Choroid plexus epithelial cell (primary cell): ENCODE measurements around the gene PKP2.

Source experiments
- DNase-seq: peaks from one replicate; pipeline ENCODE4 v3.0.0-alpha.2; 2010; ENCODE audit warnings: low read depth
- H3K4me3 ChIP-seq: 2 replicates; pipeline ENCODE4 v1.5.1; 2011; ENCODE audit warnings: low read depth, mild to moderate bottlenecking, control low read depth, low read length, moderate library complexity
- TF ChIP-seq, protein P1 (sequence below): conservative IDR thresholded peaks from 2 replicates; pipeline ENCODE4 v1.5.1; 2011; ENCODE audit warnings: low read depth, mild to moderate bottlenecking, control low read depth, inconsistent platforms, low read length, moderate library complexity

Gene PKP2

DNA sequence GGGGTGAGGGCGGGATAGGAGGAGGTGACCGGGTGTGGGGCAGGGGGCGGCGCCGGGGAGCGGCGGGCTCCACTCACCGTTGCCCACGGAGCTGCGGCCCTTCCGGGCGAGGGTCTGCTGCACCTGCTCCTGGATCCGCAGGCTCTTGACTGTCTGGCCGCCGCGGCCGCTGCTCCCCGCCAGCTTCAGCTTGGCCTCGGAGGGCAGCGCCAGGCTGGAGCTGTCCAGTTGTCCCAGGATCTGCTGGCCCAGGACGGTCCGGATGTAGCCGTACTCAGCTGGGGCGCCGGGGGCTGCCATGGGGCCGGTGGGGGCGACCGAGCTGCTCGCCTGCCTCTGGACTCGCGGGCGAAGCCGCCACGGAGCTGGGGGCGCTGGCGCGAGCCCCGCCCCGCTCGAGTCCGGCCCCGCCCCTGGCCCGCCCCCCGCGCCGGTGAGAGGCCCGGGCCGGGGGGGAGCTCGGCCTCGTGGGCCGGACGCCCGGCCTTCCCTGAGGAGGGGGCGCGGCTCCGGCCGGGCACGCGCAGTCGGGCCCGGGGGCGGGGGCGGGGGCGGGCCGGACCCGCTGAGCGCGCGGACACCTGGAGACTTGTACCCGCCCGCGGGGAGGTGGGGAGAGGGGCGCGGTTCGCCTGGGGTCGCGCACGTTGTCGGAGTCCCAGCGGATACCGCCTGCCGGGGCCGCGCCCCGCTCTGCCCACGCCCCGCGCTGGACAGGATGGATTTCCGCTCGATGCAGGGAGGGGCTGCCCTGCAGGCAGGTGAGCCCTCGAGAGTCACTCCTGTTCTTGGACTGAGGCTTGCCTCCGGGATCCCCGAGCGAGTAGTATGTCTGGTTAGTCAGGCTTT, at the start of gene PKP2:
Gene PKP2 (minus strand): TSS at position 346 of the 849 bp plus-strand sequence. CDS start 46 bp downstream, at position 300.
- H3K4me3 ChIP-seq: peak within 1 kb of the TSS; percentile 76
- TF ChIP-seq, protein P1, sequence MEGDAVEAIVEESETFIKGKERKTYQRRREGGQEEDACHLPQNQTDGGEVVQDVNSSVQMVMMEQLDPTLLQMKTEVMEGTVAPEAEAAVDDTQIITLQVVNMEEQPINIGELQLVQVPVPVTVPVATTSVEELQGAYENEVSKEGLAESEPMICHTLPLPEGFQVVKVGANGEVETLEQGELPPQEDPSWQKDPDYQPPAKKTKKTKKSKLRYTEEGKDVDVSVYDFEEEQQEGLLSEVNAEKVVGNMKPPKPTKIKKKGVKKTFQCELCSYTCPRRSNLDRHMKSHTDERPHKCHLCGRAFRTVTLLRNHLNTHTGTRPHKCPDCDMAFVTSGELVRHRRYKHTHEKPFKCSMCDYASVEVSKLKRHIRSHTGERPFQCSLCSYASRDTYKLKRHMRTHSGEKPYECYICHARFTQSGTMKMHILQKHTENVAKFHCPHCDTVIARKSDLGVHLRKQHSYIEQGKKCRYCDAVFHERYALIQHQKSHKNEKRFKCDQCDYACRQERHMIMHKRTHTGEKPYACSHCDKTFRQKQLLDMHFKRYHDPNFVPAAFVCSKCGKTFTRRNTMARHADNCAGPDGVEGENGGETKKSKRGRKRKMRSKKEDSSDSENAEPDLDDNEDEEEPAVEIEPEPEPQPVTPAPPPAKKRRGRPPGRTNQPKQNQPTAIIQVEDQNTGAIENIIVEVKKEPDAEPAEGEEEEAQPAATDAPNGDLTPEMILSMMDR: no peak
- peak; percentile 59 for DNase-seq

DNA sequence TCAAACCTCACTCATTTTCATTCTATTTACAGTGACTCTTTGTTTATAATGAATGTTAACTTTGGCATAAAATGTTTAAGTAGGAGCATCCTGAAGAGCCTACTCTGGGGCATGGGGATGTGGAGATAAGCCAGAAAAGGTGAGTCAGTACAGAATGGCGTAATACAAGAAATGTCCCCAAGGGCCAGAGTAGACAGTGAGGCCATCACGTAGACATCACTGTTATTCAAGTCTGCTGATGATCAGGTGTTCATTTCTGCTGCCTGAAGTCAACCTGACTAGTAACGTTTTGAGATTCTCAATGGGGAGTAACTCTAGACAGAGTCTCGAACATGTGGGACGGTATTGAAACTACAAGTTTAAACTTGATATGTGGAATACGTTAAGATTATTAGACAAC, 47.6 kb upstream of the PKP2 start:
- no peak for DNase-seq
- no peak overlapping the region for H3K4me3 ChIP-seq
- TF ChIP-seq, protein P1: no peak

DNA sequence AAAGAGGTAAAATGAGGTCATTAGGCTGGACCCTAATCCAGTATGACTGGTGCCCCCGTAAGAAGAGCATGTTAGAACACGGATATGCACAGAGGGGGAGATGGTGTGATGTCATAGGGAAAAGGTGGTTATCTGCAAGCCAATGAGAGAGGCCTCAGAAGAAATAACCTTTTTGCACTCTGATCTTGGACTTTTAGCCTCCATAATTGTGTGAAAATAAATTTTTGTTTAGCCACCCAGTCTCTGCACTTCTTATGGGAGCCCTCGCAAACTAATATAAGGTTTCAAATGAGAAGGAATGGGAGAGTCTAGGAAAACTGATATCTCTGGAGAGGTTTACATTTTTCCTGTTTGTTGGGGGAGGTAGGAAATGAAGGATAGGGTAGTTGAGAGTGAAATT, 43.2 kb upstream of the PKP2 start:
- TF ChIP-seq, protein P1: no peak
- H3K4me3 ChIP-seq: no peak overlapping the region
- no peak for DNase-seq

DNA sequence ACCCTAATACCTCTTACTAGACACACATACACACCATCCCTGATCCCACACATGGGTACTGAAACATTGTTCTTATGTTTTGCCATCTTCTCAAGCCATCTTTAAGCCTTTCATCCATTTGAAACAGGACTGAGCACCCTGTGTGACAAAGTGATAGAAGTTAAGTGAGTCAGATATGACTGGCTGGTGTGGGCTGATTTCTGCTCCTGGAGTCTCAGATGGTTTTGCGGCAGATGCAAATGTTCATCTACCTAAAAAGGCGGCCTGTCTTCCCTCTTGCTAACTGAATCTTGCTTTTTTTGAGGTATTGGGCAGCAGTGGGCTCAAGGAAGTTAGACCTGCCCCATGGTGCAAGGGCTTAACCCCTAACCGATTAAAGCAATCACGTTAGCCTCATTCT, 30.4 kb upstream of the PKP2 start:
- DNase-seq: peak; percentile 4
- no peak overlapping the region for H3K4me3 ChIP-seq
- TF ChIP-seq, protein P1: no peak

DNA sequence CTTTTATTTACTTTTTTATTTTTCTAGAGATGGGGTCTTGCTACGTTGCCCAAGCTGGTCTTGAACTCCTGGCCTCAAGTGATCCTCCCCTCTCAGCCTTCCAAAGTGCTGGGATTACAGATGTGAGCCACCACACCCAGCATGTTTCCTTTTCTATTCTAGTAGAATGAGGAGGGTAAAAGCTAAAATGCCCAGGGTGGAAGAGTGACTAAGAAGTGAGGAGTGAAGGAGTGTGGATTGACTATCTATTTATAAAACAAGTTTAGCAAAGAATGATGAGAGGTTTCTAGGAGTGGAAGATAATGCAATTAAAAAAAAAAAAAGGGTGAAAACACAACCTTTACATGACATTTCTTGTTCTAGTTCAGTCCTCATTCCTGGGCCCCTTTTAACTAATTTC, 29.8 kb upstream of the PKP2 start:
- TF ChIP-seq, protein P1: no peak
- no peak overlapping the region for H3K4me3 ChIP-seq
- DNase-seq: no peak

DNA sequence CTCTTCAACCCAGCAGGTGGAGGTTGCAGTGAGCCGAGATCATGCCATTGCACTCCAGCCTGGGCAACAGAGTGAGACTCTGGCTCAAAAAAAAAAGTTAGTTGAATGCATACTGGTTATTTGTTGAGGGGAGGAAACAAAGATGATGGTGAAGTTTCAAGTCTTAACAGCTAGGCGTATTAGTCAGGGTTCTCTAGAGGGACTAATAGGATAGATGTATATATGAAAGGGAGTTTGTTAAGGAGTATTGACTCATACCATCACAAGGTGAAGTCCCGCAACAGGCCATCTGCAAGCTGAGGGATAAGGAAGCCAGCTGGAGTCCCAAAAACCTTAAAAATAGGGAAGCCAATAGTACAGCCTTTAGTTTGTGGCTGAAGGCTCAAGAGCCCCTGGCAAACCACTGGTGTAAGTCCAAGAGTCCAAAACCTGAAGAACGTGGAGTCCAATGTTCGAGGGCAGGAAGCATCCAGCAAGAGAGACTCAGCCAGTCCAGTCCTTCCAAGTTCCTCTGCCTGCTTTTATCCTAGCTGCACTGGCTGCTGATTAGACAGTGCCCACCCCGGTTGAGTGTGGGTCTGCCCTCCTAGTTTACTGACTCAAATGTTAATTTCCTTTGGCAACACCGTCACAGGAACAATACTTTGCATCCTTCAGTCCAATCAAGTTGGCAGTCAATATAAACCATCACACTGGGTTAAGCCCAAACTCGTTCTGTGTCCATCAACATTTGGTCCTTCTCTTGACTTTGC, 26.1 kb upstream of the PKP2 start:
- TF ChIP-seq, protein P1: no peak
- DNase-seq: no peak
- H3K4me3 ChIP-seq: no peak overlapping the region
